Measurements from ENCODE around the gene TTC7B. TPM values are rescaled to one million over a fixed set of nuclear protein-coding genes. Genes with fewer than 3 reads are reported as not detected.

Gene TTC7B
- total RNA-seq, 4 donors from 2014 or later, result 31.0 to 49.7 (median 45.1) TPM

DNA sequence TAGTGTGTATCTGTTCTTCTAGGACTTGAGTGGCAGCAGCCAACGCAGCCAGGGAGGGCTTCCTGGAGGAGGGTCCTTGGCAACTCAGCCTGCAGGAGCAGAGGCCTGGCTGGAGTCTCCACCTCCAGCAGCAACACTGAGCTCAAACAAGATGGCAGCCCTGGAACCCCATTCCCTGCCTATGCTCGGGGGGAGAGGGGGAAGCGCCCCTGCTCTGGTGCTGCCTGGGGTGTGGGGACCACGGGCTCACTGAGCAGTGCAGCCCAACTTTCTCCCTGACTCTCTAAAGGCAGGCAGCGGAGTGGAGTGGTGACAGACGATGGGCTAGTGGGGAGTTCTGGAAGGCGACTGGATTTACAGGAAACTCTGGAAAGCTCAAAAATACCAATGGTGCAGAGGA is 258.7 kb downstream of the TTC7B start:
- TF ChIP-seq, protein P1, sequence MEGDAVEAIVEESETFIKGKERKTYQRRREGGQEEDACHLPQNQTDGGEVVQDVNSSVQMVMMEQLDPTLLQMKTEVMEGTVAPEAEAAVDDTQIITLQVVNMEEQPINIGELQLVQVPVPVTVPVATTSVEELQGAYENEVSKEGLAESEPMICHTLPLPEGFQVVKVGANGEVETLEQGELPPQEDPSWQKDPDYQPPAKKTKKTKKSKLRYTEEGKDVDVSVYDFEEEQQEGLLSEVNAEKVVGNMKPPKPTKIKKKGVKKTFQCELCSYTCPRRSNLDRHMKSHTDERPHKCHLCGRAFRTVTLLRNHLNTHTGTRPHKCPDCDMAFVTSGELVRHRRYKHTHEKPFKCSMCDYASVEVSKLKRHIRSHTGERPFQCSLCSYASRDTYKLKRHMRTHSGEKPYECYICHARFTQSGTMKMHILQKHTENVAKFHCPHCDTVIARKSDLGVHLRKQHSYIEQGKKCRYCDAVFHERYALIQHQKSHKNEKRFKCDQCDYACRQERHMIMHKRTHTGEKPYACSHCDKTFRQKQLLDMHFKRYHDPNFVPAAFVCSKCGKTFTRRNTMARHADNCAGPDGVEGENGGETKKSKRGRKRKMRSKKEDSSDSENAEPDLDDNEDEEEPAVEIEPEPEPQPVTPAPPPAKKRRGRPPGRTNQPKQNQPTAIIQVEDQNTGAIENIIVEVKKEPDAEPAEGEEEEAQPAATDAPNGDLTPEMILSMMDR (IDR thresholded peaks at IDR 0.05; ENCODE audit: low read depth), result no peak

DNA sequence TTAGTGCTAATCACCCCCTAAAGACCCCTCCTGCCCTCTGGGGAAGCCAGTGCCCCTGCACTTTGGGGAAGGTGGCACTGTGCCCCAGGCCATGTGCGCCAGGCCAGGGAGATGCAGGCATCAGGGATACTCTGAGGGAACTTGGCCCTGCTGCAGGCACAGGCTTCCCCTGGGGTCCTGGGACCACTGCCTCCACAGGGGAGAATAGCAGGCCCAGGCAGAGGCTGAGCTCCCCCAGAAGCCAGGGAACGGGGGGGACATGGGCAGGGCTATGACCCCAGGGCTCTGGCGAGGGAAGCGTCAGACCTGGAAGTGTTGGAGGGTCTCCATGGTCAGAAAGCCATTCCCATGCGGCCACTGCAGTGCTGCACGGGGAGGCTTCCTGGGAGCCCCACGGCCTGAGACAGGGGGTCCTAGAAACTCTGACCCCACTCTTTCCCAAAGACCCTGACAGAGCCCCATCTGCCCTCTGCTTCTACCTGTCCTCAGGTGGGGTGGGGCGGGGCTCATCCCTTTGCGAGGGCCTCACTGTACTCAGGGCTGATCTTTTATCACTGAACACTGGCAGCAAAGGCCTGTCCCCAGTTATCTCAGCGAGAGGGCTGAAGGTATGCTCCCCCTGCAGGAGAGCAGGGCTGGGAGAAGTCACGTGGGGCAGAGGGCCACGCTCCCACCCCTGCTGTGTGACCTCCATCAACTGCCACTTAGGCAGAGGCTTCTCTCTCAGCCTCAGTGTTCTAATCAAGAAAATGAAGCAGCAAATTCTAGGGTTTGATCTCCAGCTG is 259.4 kb downstream of the TTC7B start:
- TF ChIP-seq, protein P1 (IDR thresholded peaks at IDR 0.05; ENCODE audit: low read depth), result no peak

DNA sequence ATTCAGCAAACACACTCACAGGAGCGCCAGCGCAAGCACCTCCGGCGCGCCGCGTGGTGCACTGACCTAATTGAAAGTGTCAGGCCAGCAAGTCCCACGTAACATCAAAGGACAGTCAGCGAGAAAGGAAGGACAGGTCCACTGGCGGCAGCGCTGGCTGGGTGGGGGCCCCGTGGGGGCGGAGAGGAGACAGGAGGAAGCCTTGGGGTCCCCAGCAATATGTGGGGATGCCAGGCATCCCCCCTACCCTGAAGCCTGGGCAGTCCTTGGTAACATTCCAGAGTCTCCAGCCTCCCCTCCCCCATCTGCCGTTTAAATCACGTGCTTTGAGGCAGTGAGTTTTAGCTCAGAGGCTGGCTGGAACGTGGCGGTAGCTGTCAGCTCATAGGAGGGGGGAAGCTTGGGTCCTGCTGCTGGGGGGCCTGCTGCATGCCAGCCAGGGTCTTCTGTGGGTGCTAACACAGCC is 260.2 kb downstream of the TTC7B start:
- TF ChIP-seq, protein P1 (IDR thresholded peaks at IDR 0.05; ENCODE audit: low read depth), result no peak

DNA sequence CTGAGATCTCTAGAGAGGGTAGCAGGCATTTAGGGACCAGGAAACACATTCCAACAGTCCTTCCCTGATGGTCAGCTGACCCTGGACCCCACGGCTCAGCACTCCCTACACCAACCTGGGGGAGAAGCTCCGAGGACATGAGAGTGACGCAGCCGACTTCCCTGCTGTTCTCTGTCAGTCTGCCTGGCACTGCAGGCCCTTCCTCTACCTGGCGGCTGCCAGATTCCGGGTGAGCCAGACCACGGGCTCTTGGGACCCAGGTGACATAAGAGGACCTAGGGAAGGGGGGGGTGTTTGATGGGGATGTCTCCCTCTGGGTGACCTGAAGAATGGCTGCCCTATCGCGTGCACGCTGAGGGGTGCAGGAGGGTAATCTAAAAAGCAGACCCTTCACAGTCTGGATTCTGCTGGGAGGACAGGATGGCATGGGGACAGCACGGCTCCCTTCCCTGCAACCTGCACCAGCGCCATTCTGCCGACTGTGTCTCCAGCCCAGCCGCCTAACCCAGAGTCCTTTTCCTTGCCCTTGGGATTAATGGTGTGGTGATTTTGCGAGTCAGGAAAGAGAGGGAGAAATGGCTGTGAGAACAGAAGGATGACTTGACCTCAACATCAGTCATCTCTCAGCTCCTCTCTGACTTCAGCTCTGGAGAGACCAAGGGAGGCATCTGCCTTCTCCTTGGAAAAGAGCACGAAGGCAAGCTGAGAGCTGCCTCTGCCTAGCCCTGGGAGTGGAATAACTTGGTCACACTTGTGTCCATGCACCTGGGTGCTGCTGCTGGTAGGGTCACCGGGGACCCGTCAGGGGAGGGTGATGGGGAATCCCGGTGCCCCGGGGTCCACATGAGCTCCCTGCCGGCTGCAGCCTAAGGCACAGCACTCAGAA is 260.9 kb downstream of the TTC7B start:
- TF ChIP-seq, protein P1 (IDR thresholded peaks at IDR 0.05; ENCODE audit: low read depth), result no peak

DNA sequence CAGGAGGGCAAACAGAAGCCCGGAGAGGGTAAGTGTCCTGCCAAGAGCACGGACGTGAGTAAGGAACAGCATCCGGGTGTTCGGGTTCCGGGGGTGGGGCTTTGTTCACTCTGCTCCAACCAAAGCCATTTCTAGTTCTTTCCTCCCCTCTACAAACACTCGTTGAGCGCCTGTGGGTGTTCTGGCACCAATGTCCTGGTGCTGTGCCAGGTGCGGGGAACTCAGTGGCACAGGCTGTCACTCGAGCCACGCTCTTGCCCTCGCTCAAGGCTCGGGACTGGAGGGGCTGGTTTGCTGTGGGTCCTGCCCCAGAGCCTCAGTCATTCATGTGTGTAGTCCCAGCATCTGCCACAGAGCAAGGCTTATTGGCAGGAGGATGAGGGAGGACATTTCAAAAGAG is 261.9 kb downstream of the TTC7B start:
- TF ChIP-seq, protein P1 (IDR thresholded peaks at IDR 0.05; ENCODE audit: low read depth), result no peak

DNA sequence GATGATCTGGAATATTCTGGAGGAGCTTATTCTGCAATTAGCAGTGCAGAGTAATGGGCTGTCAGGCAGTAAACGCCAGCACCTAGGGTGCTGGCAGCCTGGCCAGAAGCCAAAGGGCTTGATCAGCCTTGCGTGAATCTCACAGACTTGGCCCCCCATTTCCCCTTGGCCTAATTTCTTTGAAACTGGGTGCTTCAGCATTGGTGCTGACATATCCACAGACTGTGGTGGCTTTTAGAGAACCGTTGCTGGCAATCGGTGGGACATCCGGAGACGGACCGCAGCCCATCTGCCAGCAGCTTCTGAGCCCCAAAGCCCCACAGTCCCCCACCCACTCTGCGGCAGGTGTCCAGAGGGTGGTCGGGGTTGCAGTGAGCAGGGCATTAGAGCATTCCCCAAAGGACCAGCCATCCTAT is 262.3 kb downstream of the TTC7B start:
- TF ChIP-seq, protein P1 (IDR thresholded peaks at IDR 0.05; ENCODE audit: low read depth), result no peak

All from subcutaneous adipose tissue (tissue), 4 donors.